Peyer's patch (tissue), 4 donors: ENCODE measurements around the gene R3HDM2. TPM values are rescaled to one million over a fixed set of nuclear protein-coding genes. Genes with fewer than 3 reads are reported as not detected.

Experiments used
- DNase-seq, 3 donors: peaks; one replicate each; pipeline ENCODE4 v3.0.0-alpha.2; 2017 to 2019
- H3K27ac ChIP-seq, 4 donors: fragments of 200-600 bp; sonication (generic); one replicate each; pipeline ENCODE4 v1.5.1; 2016 to 2019
- H3K27me3 ChIP-seq, 2 donors: fragments of 200-600 bp; sonication (generic); one replicate each; pipeline ENCODE4 v1.5.1; 2019
- H3K36me3 ChIP-seq, 3 donors: fragments of 200-600 bp; sonication (generic); one replicate each; pipeline ENCODE4 v1.5.1; 2016 to 2019
- H3K4me1 ChIP-seq, 4 donors: fragments of 200-600 bp; sonication (generic); one replicate each; pipeline ENCODE4 v1.5.1; 2016 to 2019
- H3K4me3 ChIP-seq, 4 donors: fragments of 200-600 bp; sonication (generic); 1 replicate in 3 of 4; 2 replicates in 1 of 4; pipeline ENCODE4 v1.5.1; 2016 to 2019; ENCODE audit warnings: mild to moderate bottlenecking in 1 of 4
- H3K9me3 ChIP-seq, 4 donors: fragments of 200-600 bp; sonication (generic); one replicate each; pipeline ENCODE4 v1.5.1; 2016 to 2019; ENCODE audit warnings: mild to moderate bottlenecking in 1 of 4
- POLR2A ChIP-seq, 2 donors: fragments of 450-650 bp; IDR thresholded peaks; one replicate each; pipeline ENCODE4 v1.5.1; 2017; ENCODE audit warnings: antibody characterized with exemption in 2 of 2, mild to moderate bottlenecking in 2 of 2, moderate library complexity in 2 of 2
- total RNA-seq, 4 donors: library from RNA; depleted of rRNA; stranded (reverse); fragments of >200 nt; gene quantifications; one replicate each; pipeline ENCODE4 v1.1.0, GENCODE V29; 2016
- TF ChIP-seq, protein P1 (sequence below), 6 experiments: fragments of 450-650 bp in 4 of 6; fragments of 200-600 bp in 2 of 6; sonication (generic) in 1 of 6; IDR thresholded peaks; one replicate each; pipeline ENCODE4 v1.5.1; 2017 to 2019; ENCODE audit warnings: antibody characterized with exemption in 6 of 6, mild to moderate bottlenecking in 3 of 6, moderate library complexity in 1 of 6

The R3HDM2 gene
- total RNA-seq, 4 donors from 2014 or later, result 23.1 to 145 (median 54.8) TPM

DNA sequence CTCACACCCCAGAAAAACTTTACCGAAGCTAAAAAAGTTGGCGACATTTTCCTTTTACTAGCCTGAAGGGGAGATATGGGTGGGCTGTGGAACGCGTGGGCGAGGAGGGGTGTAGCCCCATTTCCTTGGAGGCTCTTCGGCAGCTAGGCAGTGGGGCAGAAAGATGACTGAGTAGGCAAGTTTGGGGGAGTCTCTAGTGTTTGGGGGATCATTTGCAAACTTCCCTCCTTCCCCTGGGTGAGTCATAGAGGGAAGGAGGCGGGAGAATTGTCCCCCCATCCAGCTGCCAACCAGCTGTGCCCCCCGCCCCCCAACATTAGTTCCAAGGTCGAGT, 31.0 kb upstream of the R3HDM2 start:
- no peak for DNase-seq
- H3K27me3 ChIP-seq, result no peaks in the 10 kb centered on the region
- H3K27ac ChIP-seq, result peak overlapping the region; percentile 49 to 89 (median 82)
- peak overlapping the region; percentile 46 to 74 (median 67) for H3K4me3 ChIP-seq
- no peaks in the 10 kb centered on the region for H3K9me3 ChIP-seq
- H3K4me1 ChIP-seq, result peaks cover 8 to 30% (median 15%) of the 10 kb centered on the region in 4 donors
- no peak for TF ChIP-seq POLR2A (IDR thresholded peaks at IDR 0.05)
- TF ChIP-seq, protein P1, sequence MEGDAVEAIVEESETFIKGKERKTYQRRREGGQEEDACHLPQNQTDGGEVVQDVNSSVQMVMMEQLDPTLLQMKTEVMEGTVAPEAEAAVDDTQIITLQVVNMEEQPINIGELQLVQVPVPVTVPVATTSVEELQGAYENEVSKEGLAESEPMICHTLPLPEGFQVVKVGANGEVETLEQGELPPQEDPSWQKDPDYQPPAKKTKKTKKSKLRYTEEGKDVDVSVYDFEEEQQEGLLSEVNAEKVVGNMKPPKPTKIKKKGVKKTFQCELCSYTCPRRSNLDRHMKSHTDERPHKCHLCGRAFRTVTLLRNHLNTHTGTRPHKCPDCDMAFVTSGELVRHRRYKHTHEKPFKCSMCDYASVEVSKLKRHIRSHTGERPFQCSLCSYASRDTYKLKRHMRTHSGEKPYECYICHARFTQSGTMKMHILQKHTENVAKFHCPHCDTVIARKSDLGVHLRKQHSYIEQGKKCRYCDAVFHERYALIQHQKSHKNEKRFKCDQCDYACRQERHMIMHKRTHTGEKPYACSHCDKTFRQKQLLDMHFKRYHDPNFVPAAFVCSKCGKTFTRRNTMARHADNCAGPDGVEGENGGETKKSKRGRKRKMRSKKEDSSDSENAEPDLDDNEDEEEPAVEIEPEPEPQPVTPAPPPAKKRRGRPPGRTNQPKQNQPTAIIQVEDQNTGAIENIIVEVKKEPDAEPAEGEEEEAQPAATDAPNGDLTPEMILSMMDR (IDR thresholded peaks at IDR 0.05), result no peak
- no peaks in the 10 kb centered on the region for H3K36me3 ChIP-seq

DNA sequence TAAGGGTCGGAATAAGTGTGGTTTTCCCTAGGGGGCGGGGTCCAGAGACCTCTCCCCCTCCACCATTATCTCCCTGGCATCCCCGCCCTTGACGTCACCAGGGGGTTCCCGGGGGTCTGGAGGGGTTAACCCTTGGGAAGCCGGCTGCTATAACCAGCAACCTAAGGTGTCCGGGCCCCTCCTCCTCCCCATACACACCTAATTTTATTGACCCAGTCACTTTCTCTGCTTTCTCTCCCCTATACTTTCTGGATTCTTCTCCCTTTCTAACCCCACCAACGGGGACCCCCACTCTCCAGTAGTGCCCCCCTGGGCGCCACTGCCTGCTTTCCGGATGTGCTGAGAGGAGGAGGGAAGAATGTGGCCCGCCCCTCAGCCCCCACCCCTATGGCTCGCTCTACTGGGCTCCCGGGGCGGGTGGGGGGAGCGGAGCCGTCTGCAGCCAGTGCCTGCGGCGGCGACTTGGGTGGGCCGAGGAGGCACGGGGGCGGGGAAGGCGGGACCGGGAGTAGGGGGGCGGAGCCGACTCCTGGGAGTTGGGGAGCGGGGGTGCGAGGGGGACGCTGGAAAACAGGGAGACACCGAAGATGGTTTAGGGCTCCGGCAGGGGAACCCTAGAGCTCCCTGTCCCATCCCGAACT, 30.6 kb upstream of the R3HDM2 start:
- H3K36me3 ChIP-seq, result no peaks in the 10 kb centered on the region
- peak; percentile 71 to 82 (median 76) for DNase-seq
- H3K4me1 ChIP-seq, result peaks cover 8 to 30% (median 15%) of the 10 kb centered on the region in 4 donors
- H3K27ac ChIP-seq, result peak overlapping the region; percentile 49 to 89 (median 82)
- H3K27me3 ChIP-seq, result no peaks in the 10 kb centered on the region
- TF ChIP-seq, protein P1 (IDR thresholded peaks at IDR 0.05), result no peak
- no peak for TF ChIP-seq POLR2A (IDR thresholded peaks at IDR 0.05)
- H3K9me3 ChIP-seq, result no peaks in the 10 kb centered on the region
- peak overlapping the region; percentile 46 to 74 (median 67) for H3K4me3 ChIP-seq

DNA sequence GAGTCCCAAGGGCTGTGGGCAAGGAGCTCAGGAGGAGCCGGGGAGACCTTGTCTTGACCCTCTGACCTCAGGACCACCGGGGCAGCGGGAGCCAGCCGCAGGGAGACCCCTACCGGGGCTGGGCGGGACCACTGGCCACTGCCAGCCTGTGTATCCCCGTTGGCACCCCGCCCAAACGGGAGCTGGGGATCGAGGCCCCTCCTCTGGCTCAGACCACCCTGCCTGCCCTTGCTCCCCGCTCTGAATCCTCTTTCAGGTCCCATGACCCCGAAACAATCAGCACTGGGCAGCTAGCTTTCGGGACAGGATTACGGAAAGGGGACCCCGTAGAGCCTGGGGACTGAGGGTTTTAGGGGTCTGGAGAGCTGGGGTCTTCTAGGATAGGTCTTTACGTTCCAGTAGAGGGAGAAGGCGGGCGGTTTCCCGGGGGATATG, 30.0 kb upstream of the R3HDM2 start:
- peaks cover 8 to 35% (median 15%) of the 10 kb centered on the region in 4 donors for H3K4me1 ChIP-seq
- no peaks in the 10 kb centered on the region for H3K36me3 ChIP-seq
- no peak for DNase-seq
- no peaks in the 10 kb centered on the region for H3K9me3 ChIP-seq
- TF ChIP-seq POLR2A (IDR thresholded peaks at IDR 0.05), result no peak
- TF ChIP-seq, protein P1 (IDR thresholded peaks at IDR 0.05), result no peak
- peak overlapping the region; percentile 59 to 74 (median 67) for H3K4me3 ChIP-seq
- H3K27ac ChIP-seq, result peak overlapping the region in 3 of 4 donors; percentile 80 to 89 (median 83)
- H3K27me3 ChIP-seq, result no peaks in the 10 kb centered on the region

DNA sequence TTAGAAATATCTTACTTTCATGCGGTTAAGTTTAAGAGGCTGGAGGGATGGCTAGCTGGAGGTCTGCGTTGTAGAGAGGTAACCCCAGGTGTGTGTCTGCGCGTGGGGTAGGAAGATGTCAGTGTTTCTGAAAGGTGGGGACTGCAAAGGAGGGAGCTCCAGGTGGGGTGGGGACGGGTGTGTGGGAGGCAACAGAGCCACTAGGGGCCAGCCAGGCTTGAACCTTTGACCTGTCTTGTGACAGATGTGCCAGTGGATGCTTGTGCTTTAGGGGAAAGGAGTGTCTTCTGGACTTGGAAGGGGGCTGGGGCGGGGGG, 29.6 kb upstream of the R3HDM2 start:
- Histone ChIP-seq H3K4me1 (peaks cover 8 to 39% (median 15%) of the 10 kb centered on the region in 4 donors), H3K27me3 (no peaks in the 10 kb centered on the region), H3K9me3 (no peaks in the 10 kb centered on the region), H3K36me3 (no peaks in the 10 kb centered on the region), H3K4me3 (peak overlapping the region; percentile 59 to 74 (median 67)), H3K27ac (peak overlapping the region; percentile 80 to 89 (median 82))
- TF ChIP-seq, protein P1 (IDR thresholded peaks at IDR 0.05), result no peak
- TF ChIP-seq POLR2A (IDR thresholded peaks at IDR 0.05), result no peak
- peak in 1 of 3 donors; percentile 40 for DNase-seq

DNA sequence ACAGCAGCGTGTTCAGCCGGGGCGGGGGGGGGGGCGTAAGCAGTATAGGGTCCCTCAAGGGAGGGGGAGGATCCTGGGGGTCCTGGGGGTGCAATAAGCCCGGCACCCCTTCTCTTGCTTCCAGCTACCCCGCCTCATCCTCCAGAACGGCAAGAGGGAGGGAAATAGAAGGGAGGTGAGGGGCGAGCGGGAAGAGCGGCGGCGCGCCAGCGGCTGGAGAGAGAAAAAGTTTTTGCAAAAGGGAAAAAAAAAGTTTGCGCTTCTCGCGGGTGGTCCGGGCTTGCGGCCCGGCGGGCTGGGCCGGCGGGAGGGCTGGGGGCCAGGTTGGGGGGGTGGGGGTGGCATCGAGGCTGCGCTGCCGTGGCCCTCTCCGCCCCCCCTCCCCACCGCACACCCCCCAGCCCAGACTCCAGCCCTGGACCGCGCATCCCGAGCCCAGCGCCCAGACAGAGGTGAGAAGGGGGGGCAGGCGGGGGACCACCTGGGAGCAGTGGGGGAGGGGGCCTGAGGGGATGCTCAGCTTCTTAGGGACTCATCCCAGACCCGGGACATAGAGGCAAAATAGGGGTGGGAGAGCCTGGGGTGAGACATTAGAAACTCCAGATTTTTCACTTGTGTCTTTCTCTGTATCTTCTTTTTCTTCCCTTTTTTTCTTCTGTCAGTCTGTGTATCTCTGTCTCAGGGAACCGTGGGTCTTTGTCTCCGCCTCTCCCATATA, 29.1 kb upstream of the R3HDM2 start, which contains the start of gene GLI1:
TSS of gene GLI1 (plus strand) at position 36 of the 718 bp plus-strand sequence. CDS start 3,907 bp downstream, outside the sequence.
- Histone ChIP-seq H3K9me3 (no peaks in the 10 kb centered on the region), H3K27ac (peak within 1 kb of the TSS; percentile 80 to 89 (median 82)), H3K4me1 (peaks cover 8 to 41% (median 15%) of the 10 kb centered on the region in 4 donors), H3K36me3 (no peaks in the 10 kb centered on the region), H3K4me3 (peak within 1 kb of the TSS; percentile 59 to 74 (median 67)), H3K27me3 (no peaks in the 10 kb centered on the region)
- peak in 2 of 3 donors; percentile 49 to 74 for DNase-seq
- TF ChIP-seq, protein P1 (IDR thresholded peaks at IDR 0.05), result no peak
- TF ChIP-seq POLR2A (IDR thresholded peaks at IDR 0.05), result no peak
